ENCODE results near the gene SPA17. TPM values are rescaled to one million over a fixed set of nuclear protein-coding genes. Genes with fewer than 3 reads are reported as not detected.

SPA17 gene
- 4.2 and 5.2 TPM in 2 replicates for total RNA-seq (2021; fragmentation: NEBNext Ultra II Directional; extraction: Animal tissue kit (Norgen Biotek cat#: 25700))
- polyA plus RNA-seq (2011; rRNA removed) = 1.8 and 3.7 TPM in 2 replicates
- polyA plus RNA-seq (2011; cell fraction: cytosol; rRNA removed) = 4.8 TPM
- 1.4 TPM for polyA plus RNA-seq (2011; cell fraction: nucleus; rRNA removed)
- polyA plus RNA-seq (2012, experiment 1 of 2) = 5.5 to 7.6 TPM (median 6.4 TPM) in 4 replicates
- 3.0 TPM for polyA plus RNA-seq (2012, experiment 2 of 2)
- polyA plus RNA-seq (2013, experiment 1 of 2) = 9.1 TPM
- 8.7 TPM for polyA plus RNA-seq (2013, experiment 2 of 2)
- 1.4 and 2.3 TPM in 2 replicates for polyA minus RNA-seq (2011; rRNA and poly(A)+ RNA removed)
- 1.5 TPM for polyA minus RNA-seq (2011; cell fraction: cytosol; rRNA and poly(A)+ RNA removed)
- 4.6 TPM for polyA minus RNA-seq (2011; cell fraction: nucleus; rRNA and poly(A)+ RNA removed)
- long read RNA-seq, experiment 1, partial matches to known transcripts = 0 of 6 reads
- long read RNA-seq, experiment 1, other reads (novel, unspliced or antisense) = 4 of 6 reads
- long read RNA-seq, experiment 2, transcript SPA17-201 (5 exons, 853 nt) = major isoform, 9 of 10 reads
- long read RNA-seq, experiment 2, partial matches to known transcripts = 0 of 10 reads
- long read RNA-seq, experiment 2, other reads (novel, unspliced or antisense) = 1 of 10 reads

GRCh38 chr11:124673333-124674167 lies at the start of gene SPA17, which contains the start of gene SIAE:
SPA17 (plus strand) TSS chr11:124673904; CDS start chr11:124675265, 1,361 bp downstream.
SIAE (minus strand) TSS chr11:124673739; CDS start chr11:124673708, 31 bp downstream.
- FAIRE-seq (no peak), DNase-seq (ENCODE audit: low read depth in 1 of 2, low spot score in 2 of 2) (peak; percentile 86 to 96)
- no peak within 1 kb of the TSS for H2BK120ac ChIP-seq (replicated peaks; ENCODE audit: low read depth, low read length)
- peak within 1 kb of the TSS; percentile 62 for H4K5ac ChIP-seq (ENCODE audit: insufficient read length, low read depth, low read length)
- 5% methylated on average over 14 of the region's 58 CpGs; no CpG with 5 or more reads in 1 of the 2 experiments for WGBS, 2 experiments (ENCODE audit: extremely low coverage in 1 of 2, insufficient coverage in 1 of 2, insufficient read length in 1 of 2, insufficient replicate concordance in 2 of 2, low coverage in 1 of 2, low lambda C conversion rate in 2 of 2, missing lambda C conversion rate in 1 of 2)
- H3K9ac ChIP-seq (replicated peaks in 1 of 4; ENCODE audit: extremely low read depth in 1 of 4, low read depth in 3 of 4, low read length in 3 of 4) = peak within 1 kb of the TSS; percentile 46 to 80 (median 66)
- no peak within 1 kb of the TSS; the same call in 1 of the 2 replicates for H2AK5ac ChIP-seq (ENCODE audit: low read depth, low read length)
- no peak within 1 kb of the TSS for H3K14ac ChIP-seq (ENCODE audit: insufficient read length)
- H4K8ac ChIP-seq (ENCODE audit: extremely low read depth, insufficient read depth, low read length) = peak within 1 kb of the TSS; percentile 31; the same call in 1 of the 2 replicates
- H3K4me3 ChIP-seq (ENCODE audit: extremely low read depth in 1 of 4, insufficient read depth in 2 of 4, low read depth in 3 of 4, low read length in 4 of 4) = peak within 1 kb of the TSS; percentile 71 to 90 (median 79)
- ChIA-PET CTCF (ENCODE audit: partially characterized antibody) (interaction anchor here (0.6 to 3.2 kb wide), 11 partner anchors 10 to 272 kb away, joined by 3 to 20 read pairs (median 4); partner anchors contain the start of gene ESAM), POLR2A (ENCODE audit: partially characterized antibody) (interaction anchor here (0.5 to 1.7 kb wide), 17 partner anchors 10 to 192 kb away, joined by 3 to 7 read pairs (median 3); partner anchors contain the start of genes MSANTD2, NRGN and ROBO3)
- no peaks in the 10 kb centered on the region; a peak in 1 of 7 replicates for H3K4me1 ChIP-seq (replicated peaks in 1 of 4; ENCODE audit: control insufficient read depth in 3 of 4, insufficient read depth in 4 of 4, low read length in 3 of 4)
- peak within 1 kb of the TSS; percentile 71; the same call in 1 of the 2 replicates for H3K18ac ChIP-seq (ENCODE audit: extremely low read depth, low read length)
- H3K27ac ChIP-seq (ENCODE audit: low read depth, low read length) = no peak within 1 kb of the TSS
- no peak within 1 kb of the TSS for H2BK12ac ChIP-seq (ENCODE audit: low read depth, low read length)
- H3K23ac ChIP-seq (ENCODE audit: insufficient read length) = no peak within 1 kb of the TSS
- no peak within 1 kb of the TSS for H3K4ac ChIP-seq (replicated peaks; ENCODE audit: insufficient read length, low read depth, low read length)
- H3K9me3 ChIP-seq (ENCODE audit: insufficient read depth in 2 of 2, low read depth in 1 of 2, low read length in 1 of 2) = no peaks in the 10 kb centered on the region
- H3K36me3 ChIP-seq (ENCODE audit: control insufficient read depth in 2 of 4, insufficient read depth in 4 of 4, low read length in 3 of 4) = no peaks in the 10 kb centered on the region; a peak in 1 of 8 replicates
- H2AFZ ChIP-seq (ENCODE audit: low read length) = peak within 1 kb of the TSS; percentile 93
- H3K4me2 ChIP-seq (ENCODE audit: insufficient read depth in 1 of 2, low read depth in 2 of 2, low read length in 2 of 2) = peak within 1 kb of the TSS; percentile 90 to 91
- no peak within 1 kb of the TSS for H2BK15ac ChIP-seq (ENCODE audit: low read length)
- peaks cover 0 to 15% (median 5%) of the 10 kb centered on the region in 4 experiments; a peak in 6 of 7 replicates for H3K27me3 ChIP-seq (replicated peaks in 1 of 4; ENCODE audit: control insufficient read depth in 3 of 4, extremely low read depth in 1 of 4, insufficient read depth in 3 of 4, low read length in 3 of 4)
- no peak within 1 kb of the TSS; the same call in 1 of the 2 replicates for H2BK5ac ChIP-seq (ENCODE audit: low read depth, low read length)
- H3K23me2 ChIP-seq (ENCODE audit: low read depth, low read length) = peaks cover 7% of the 10 kb centered on the region; the same call in 1 of the 2 replicates
- no peaks in the 10 kb centered on the region for H3K79me2 ChIP-seq (ENCODE audit: control insufficient read depth in 1 of 2, insufficient read depth in 2 of 2, low read length in 2 of 2)
- no peak within 1 kb of the TSS for H4K91ac ChIP-seq (replicated peaks; ENCODE audit: insufficient read length, low read length)
- no peaks in the 10 kb centered on the region; the same call in 1 of the 2 replicates for H3K79me1 ChIP-seq (ENCODE audit: low read depth, low read length)
- H3K56ac ChIP-seq (replicated peaks; ENCODE audit: insufficient read length, low read depth, low read length) = no peak within 1 kb of the TSS
- no peak within 1 kb of the TSS for H2BK20ac ChIP-seq (ENCODE audit: low read length)
- H4K20me1 ChIP-seq (replicated peaks in 1 of 2; ENCODE audit: control insufficient read depth in 1 of 2, insufficient read depth in 2 of 2, low read length in 2 of 2) = no peaks in the 10 kb centered on the region
- TF ChIP-seq SIN3A (conservative IDR thresholded peaks at IDR 0.05 in 1 of 2, IDR thresholded peaks at IDR 0.05 in 1 of 2; ENCODE audit: low read depth in 1 of 2, low read length in 2 of 2) = peak in 1 of 2 experiments; percentile 31; a peak in 1 of 4 replicates
- no peak for TF ChIP-seq SIX5 (IDR thresholded peaks at IDR 0.05; ENCODE audit: low read depth, low read length)
- no peak for TF ChIP-seq KDM1A (IDR thresholded peaks at IDR 0.05; ENCODE audit: borderline replicate concordance, low read length)
- TF ChIP-seq BCL11A (IDR thresholded peaks at IDR 0.05; ENCODE audit: low read depth in 2 of 2, low read length in 2 of 2) = no peak
- no peak for TF ChIP-seq RXRA (IDR thresholded peaks at IDR 0.05; ENCODE audit: insufficient read depth, low read depth, low read length)
- no peak for TF ChIP-seq SP4 (IDR thresholded peaks at IDR 0.05; ENCODE audit: low read length)
- peak; percentile 84 for TF ChIP-seq SP1 (IDR thresholded peaks at IDR 0.05; ENCODE audit: low read depth, low read length)
- no peak for TF ChIP-seq HDAC2 (IDR thresholded peaks at IDR 0.05; ENCODE audit: borderline replicate concordance in 1 of 2, low read depth in 2 of 2, low read length in 2 of 2)

Data from H1 (cell line).